GM13976 (cell line): Measurements from ENCODE around the gene SMPD3.

Experiments
- DNase-seq: peaks from one replicate; pipeline ENCODE4 v3.0.0; 2012; ENCODE audit warnings: low spot score
- CTCF ChIP-seq: IDR thresholded peaks from 2 replicates; pipeline ENCODE4 v1.5.1; 2012; ENCODE audit warnings: borderline replicate concordance, mild to moderate bottlenecking; ENCODE audit not compliant: insufficient read depth; ENCODE audit errors: extremely low read depth, missing control alignments, control extremely low read depth
- in situ Hi-C: fragments of 300-500 bp; cut with MboI; formaldehyde crosslinking; loops from one replicate; pipeline ENCODE4 v1.12.0; 2022; ENCODE audit warnings: low sequenced_read_pairs, mixed read lengths, inconsistent platforms; ENCODE audit not compliant: unreplicated experiment

The SMPD3 gene

GRCh38 chr16:68421076-68421475 lies 27.2 kb downstream of the SMPD3 start:
- in situ Hi-C loops = no loop called here
- no peak for DNase-seq
- no peak for TF ChIP-seq CTCF

GRCh38 chr16:68420366-68420942 lies 27.9 kb downstream of the SMPD3 start:
- no peak for TF ChIP-seq CTCF
- no peak for DNase-seq
- in situ Hi-C loops = no loop called here

- DNase-seq = peak; percentile 65
- in situ Hi-C loops = no loop called here
- no peak for TF ChIP-seq CTCF
Measured at GRCh38 chr16:68417711-68418301, 30.5 kb downstream of the SMPD3 start.

GRCh38 chr16:68416057-68417046 lies 32.0 kb downstream of the SMPD3 start:
- no peak for DNase-seq
- in situ Hi-C loops = no loop called here
- no peak for TF ChIP-seq CTCF

GRCh38 chr16:68414581-68414980 lies 33.7 kb downstream of the SMPD3 start:
- in situ Hi-C loops = no loop called here
- no peak for DNase-seq
- TF ChIP-seq CTCF = no peak

GRCh38 chr16:68412061-68412460 lies 36.2 kb downstream of the SMPD3 start:
- no peak for TF ChIP-seq CTCF
- no peak for DNase-seq
- in situ Hi-C loops = no loop called here
